HG02610 (cell line): ENCODE measurements around the gene RMI2.

Experiments
- ATAC-seq: cut with Tn5 transposase; IDR thresholded peaks from one replicate; pipeline ENCODE4 v1.9.1; 2021; ENCODE audit warnings: mild to moderate bottlenecking, moderate library complexity; ENCODE audit not compliant: unreplicated experiment

The RMI2 gene

GRCh38 chr16:11379420-11379819 lies 34.2 kb downstream of the RMI2 start:
- ATAC-seq = peak; percentile 94

- ATAC-seq = no peak
Observed at GRCh38 chr16:11380836-11381235, 35.6 kb downstream of the RMI2 start.

- no peak for ATAC-seq
Observed at GRCh38 chr16:11383481-11384183, 38.4 kb downstream of the RMI2 start.

- no peak for ATAC-seq
Observed at GRCh38 chr16:11384184-11384955, 39.1 kb downstream of the RMI2 start.

- no peak for ATAC-seq
Observed at GRCh38 chr16:11384956-11385586, 39.8 kb downstream of the RMI2 start.

GRCh38 chr16:11386054-11386680 lies 40.9 kb downstream of the RMI2 start:
- ATAC-seq = no peak

- no peak for ATAC-seq
Observed at GRCh38 chr16:11386791-11387546, 41.7 kb downstream of the RMI2 start.

GRCh38 chr16:11389083-11389482 lies 43.8 kb downstream of the RMI2 start:
- ATAC-seq = no peak

- ATAC-seq = no peak
Observed at GRCh38 chr16:11389631-11390565, 44.6 kb downstream of the RMI2 start.

GRCh38 chr16:11390573-11391495 lies 45.6 kb downstream of the RMI2 start:
- no peak for ATAC-seq

- ATAC-seq = no peak
Observed at GRCh38 chr16:11391576-11391975, 46.3 kb downstream of the RMI2 start.

GRCh38 chr16:11392041-11392581 lies 46.9 kb downstream of the RMI2 start:
- ATAC-seq = no peak

- no peak for ATAC-seq
Observed at GRCh38 chr16:11393366-11393765, 48.1 kb downstream of the RMI2 start.

- ATAC-seq = no peak
Observed at GRCh38 chr16:11393861-11394592, 48.8 kb downstream of the RMI2 start.

GRCh38 chr16:11394593-11394960 lies 49.3 kb downstream of the RMI2 start:
- ATAC-seq = no peak

GRCh38 chr16:11395008-11395948 lies 50.0 kb downstream of the RMI2 start:
- no peak for ATAC-seq

GRCh38 chr16:11395949-11396240 lies 50.6 kb downstream of the RMI2 start:
- no peak for ATAC-seq
